Measurements from ENCODE around the gene RAB3B.

DNA sequence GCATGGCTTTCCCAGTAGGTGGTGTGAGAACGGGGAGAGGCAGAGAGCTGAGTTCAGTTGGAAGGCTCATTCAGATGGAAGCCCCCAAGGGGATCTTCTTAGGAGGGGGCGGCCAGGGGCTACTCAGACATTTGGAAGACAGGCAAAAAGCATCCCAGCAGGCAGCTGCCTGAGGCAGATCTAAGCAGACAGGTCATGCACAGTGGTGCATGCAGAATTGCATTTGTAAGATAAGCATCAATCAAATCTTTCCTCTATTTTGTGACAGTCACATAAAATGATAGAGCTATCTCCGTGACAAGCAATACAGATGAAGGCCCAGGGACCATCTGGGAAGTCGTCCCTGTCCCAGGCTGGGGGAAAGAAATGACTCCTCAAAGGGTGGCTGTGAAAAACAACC, 3.8 kb downstream of the RAB3B start:
- TF ChIP-seq CTCF (IDR thresholded peaks at IDR 0.05): no peak
- TF ChIP-seq POLR2A (IDR thresholded peaks at IDR 0.05): no peak
- no peak for TF ChIP-seq POLR2AphosphoS5 (IDR thresholded peaks at IDR 0.05)

All from breast epithelium (tissue), 3 donors.